Measurements from ENCODE around the gene RPS14.

The RPS14 gene

DNA sequence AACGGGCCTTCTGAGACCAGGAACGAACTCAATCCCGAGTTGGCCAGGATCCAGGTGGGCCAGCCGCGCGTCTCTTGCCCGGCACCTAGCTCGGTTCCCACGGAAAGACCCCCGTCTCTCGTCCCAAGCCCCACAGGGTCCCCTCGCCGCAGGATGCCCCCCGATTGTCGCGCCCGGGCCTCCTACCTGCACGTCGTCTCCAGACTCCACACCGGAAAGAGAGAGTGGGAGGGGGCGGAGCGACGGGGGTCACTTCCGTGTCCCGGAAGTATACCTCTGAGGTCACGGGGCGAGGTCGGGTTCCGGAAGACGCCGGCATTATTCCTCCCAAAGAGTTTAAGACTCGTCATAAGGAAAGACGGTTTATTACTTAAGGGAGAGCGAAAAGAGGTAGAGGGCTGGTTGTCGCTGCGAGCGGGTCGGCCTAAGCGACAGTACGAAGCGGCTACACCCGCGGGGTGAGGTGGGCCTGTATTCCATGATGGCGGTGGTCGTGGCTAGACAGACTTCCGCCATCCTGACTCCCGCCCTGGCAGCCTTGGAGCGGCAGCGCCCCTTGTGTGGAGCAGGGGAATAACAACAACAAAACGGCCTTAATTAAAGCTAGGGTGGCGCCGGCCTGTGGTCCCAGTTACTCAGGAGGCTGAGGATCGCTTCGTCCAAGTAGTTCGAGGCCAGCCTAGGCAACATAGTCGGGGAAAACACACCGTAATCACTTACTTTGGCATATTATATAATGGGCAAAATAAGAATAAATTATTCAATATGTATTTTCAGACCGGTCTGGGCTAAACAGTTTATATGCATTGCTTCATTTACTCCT, at the start of gene RPS14:
Gene RPS14 (minus strand): TSS at position 223 of the 823 bp plus-strand sequence. CDS start 2,006 bp downstream, outside the sequence.
- DNase-seq, result peak; percentile 89

DNA sequence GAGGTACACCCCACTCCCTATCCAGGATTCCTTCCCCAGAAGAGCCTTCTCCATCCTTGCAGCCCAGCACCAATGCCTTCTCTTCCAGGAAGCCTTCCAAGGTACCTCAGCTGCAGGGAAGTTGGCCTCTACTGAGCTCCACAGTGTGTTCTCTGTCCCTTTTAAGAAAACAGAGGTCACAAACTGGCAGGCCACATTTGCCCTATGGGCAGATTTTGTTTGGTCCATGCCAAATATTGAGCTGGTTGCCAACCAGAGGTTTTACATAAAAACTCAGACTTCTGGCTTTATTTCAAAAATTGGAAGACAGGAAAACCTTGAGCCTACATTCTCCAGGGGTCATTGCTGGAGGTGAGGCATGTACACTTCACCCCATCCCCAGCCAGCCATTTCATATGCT, 49.4 kb upstream of the RPS14 start:
- DNase-seq, result no peak

DNA sequence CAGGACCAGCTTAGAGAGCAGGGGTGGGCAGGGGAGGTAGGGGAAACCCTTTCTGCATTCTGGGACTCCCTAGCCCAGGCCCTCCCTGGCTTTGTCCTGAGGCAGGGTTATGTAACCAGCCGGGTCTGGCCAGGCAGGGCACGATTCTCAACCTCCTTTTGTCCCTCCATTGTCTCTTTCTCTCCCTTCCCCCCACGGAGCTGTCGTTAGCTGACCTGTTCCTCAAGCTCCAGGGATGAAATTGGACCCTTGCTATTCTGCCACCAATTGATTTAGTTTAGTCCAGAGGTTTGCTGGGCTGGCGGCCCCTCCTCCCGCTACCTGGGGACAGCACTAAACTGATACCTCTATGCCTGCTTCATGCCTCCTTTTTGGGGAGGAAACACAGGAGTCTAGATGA, 49.0 kb upstream of the RPS14 start:
- DNase-seq, result no peak

DNA sequence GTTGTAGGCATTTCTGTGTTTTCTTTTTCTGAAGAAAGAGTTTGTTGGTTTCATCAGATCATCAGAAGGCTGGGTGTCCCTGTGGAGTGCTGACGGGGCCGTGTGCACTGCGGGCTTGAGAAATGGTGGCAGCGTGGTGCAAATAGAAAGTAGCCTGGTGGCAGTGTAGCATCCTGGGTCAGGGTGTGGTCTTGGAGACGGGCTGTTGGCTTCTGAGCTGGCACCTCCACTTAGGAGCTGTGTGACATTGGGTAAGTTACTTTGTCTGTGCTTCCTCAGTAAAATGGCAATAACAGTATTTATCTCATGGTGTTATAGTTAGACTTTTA, 48.4 kb upstream of the RPS14 start:
- DNase-seq, result no peak

DNA sequence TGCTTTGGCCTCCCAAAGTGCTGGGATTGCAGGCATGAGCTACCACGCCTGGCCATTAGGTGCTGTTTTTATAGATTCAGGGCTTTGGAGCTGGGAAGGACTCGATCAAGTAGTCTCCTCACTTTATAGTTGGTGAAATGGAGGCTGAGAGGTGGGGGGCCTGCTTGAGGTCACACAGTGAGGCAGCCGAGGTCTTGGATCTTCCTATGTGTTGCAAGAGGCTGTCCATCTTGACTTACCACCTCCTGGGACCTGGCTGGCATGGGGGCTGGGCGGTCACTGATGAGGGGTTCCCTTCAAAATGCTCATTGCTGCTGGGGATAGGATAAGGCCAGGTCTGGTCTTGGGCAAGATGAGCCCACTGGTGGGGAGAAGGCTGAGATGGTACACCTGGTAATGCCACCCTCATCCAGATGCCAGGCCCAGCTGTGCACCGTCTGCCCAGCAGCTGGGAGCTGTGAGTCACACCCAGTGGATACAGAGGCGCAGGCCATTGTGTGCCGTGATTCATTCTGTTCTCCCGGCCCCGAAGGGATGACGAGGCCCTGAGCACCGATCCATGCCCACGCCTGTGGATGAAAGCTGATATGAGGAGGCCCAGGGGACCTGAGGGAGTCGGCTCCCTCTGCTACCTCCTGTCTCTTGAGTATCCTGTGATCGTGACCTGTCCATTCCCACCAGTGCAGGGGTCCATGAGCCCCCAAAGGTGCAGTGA, 47.9 kb upstream of the RPS14 start:
- DNase-seq, result no peak

DNA sequence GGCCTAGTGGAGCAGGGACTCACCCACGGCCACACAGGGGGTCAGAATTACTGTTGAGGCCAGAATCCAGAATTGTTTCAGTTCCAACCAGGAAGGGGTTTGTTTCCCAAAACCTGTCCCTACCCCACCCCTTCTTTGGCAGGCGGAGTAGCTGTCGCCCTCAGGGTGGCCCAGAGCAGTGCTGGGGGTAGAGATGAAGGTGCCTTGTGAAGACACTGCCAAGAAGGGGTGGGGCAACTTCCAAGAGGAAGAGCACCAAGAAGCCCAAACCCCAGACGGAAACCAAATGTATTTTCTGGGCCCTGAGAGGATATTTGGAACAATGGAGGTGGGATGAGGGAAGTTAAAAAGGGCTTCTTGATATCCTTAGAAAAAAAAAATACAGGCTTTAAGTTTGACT, 47.0 kb upstream of the RPS14 start:
- no peak for DNase-seq

DNA sequence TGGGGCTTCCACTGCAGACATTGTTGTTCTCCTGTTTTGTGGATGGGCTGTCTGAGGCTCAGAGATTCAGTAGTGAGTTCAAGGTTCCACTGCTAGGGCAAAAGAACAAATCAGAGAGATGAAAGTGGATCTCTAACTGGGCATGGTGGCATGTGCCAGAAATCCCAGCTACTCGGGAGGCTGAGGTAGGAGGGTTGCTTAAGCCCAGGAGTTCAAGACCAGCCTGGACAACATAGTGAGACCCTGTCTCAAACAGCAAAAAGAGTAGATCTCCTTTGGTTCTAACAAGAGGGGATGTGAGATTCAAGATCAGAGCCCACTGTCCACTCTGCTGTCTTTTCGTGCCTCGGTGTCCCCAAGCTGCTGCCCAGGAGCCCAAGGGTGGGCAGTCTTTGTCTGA, 46.6 kb upstream of the RPS14 start:
- no peak for DNase-seq

DNA sequence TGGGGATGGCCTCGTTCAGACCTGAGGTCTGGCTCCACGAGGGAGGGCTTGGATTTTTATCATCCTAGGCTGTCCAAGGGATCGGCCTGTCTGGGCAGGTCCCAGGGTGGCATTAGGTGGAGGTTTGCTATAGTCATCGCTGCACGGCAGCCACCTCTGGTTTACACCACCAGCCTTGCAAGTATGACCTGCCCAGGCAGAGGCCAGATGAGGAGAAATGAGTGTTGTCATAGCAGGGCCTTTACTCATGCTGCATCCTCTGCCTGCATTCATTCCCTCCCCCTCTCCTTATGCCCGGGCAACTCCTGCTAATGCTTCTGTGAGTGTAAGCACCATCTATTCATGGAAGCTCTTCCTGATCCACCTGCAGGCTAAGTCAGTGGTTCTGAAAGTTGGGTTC, 43.1 kb upstream of the RPS14 start:
- DNase-seq, result no peak

DNA sequence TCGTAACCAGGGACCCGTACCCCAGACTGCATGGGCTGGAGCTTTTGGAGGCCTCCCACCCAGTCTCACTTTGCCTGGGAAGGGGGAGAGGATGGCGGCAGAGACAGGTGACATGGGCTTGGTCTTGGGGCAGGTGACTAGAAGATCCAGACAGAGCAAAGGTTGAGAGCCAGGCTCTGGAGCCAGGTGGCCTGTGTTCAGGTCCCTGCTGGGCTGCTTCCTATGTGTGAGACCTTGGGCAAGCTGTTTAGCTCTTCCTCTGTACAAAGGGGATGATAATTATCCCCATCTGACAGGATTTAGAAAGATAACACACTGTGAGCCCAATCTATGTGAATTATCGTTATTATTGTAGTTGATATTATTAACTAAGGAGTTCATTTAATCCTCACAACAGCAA, 42.3 kb upstream of the RPS14 start:
- no peak for DNase-seq

DNA sequence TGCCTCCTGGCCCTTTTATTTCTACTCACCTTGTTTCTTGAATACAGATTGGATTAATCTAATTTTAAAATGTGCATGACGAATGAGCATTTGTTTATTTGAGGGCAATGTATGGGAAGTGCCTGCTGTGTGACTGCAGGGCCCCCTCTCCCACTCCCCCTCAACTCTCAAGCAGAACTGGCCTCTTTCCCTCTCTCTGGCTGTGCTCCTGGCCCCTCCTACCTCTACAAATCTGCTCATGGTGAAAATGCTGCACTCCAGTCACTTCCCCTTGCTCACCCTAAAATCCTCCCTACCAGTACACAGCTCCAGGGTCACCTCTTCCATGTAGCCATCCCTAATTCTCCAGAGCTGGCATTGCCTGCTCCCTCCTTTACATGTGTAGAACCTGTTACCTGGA, 41.2 kb upstream of the RPS14 start:
- DNase-seq, result no peak

DNA sequence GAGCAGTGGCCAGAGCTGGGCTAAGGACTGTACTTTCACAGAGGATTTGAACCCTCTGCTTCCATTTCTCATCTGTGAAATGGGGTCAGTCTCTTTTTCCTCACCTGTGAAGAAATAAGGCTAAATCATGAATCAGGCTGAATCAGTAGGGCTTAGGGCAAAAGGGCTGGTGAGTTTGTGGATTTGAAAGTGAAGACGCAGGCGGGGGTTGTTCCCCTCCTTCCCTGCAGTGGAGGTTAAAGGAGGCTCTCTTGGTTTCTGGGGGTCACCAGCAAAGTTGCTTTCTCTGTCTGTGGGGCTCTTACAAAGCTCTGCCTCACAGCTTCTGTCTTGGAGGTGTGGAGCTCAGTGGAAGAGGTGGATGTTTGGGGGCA, 40.7 kb upstream of the RPS14 start:
- DNase-seq, result no peak

DNA sequence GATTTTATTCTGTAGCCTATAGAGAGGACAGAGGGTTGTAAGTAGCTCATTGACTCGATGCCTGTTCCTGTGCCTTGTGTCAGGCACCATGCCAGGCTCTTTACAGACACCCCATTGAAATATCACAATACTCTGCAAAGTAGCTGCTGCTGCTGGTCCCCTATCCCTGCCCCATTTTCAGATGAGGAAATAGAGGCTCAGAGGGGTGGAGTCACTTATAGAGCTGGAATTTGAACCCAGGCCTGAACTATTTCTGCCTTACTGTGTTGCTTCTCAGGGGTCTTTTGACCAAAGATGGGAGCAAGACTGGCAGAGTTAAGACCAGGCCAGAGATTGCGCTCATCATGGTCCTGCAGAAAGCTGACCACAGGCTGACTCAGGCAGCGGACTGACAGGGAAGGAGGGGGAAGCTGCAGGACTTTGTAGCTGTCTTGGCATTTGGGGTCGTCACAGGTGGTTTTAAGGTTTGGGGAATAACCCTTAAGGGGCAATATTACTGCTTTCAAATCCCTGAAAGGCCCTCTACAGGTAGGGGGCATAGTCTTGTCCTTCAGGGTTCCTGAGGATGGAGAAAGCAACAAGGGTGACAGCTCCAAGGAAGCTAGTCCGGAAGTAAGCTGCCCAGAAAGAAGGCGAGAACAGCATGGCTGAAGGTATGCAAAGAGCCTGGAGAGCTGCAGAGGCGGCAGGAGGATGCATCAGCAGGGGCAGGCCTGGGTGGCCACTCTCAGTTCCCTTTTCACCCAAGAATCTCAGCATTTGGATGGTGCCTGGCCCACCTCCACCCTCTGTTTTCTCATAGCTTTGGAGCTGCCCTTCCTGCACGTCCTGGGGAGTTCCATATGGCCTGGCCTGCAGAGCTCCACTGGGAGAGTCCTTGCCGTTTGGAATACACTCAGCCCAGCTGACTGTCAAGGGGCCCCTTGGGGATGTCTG, 40.1 kb upstream of the RPS14 start:
- DNase-seq, result no peak

DNA sequence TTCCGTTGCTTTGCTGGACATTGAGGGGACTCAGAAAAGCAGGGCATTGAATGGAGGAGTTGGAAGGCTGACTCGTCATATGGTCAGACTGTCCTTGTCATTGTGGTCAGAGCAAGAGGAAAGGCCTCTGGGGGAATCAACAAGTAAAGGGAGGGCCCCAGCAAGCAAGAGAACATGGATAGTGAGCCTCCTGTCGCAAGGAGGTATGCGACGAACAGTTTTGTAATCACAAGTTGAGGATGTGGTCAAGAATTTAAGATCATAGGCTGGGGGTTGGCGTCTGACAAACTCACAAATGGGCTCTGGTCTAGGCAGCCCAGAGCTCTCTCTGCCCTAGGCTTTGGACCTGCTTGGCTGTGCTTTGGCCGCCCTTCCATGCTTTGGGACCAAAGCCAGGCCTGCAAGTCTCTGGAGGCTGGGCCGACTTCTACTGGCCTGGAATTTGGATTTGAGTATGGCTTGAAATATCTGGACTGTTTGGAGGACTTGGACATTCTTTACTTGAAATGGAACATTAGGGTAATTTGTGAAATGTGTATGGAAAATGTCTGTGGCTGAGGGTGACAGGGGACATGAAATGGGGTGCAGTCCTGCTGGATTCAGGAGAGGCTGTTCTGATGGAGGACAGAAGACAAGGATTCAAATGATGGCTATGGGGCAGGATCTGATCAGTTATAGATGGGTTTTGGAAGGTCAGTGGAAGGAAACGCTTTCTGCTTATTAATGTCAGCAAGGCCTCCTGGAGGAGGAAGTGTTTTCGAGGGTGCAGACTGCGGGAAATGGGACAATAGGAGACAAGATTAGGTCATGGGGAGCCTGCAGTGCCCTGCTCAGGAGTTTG, 39.2 kb upstream of the RPS14 start:
- DNase-seq, result no peak

DNA sequence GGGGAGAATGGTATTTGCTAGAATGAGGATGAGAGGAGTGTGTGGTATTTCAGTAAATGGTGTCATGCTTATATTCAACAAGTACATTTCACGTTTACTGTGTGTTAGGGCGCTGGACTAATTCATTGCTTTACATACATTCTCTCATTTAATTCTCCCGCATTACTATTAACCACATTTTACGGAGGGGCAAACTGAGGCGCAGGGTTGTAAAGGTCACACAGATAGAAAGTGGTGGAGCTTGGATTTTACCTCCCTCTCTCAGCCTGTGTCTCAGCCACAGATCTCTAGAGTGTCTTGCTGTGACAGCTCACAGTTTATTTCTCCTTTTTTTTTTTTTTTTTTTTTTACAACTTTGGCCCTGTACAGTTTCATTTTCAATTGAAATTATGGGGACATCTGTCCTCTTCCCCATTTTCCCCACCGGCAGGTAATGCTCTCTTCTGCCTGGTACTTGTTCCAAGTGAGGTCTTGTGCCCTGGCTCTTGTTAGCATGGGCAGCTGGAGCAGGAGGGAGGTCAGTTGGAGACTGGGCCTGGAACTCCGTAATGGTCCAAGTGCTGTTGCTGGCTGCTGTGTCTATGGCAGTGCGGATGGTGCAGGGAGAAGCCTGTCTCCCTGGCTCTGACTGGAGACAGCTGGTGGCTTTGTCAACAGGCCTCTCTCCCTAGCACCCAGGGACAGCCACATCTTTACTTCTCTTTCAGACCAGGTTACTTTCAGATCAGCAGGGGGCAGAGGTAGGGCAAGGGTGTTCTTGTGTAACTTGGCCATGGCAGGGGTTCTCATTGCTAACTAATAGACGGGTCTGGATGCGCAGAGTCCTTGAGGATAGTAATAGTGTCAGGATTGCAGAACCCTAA, 37.9 kb upstream of the RPS14 start:
- peak; percentile 27 for DNase-seq

DNA sequence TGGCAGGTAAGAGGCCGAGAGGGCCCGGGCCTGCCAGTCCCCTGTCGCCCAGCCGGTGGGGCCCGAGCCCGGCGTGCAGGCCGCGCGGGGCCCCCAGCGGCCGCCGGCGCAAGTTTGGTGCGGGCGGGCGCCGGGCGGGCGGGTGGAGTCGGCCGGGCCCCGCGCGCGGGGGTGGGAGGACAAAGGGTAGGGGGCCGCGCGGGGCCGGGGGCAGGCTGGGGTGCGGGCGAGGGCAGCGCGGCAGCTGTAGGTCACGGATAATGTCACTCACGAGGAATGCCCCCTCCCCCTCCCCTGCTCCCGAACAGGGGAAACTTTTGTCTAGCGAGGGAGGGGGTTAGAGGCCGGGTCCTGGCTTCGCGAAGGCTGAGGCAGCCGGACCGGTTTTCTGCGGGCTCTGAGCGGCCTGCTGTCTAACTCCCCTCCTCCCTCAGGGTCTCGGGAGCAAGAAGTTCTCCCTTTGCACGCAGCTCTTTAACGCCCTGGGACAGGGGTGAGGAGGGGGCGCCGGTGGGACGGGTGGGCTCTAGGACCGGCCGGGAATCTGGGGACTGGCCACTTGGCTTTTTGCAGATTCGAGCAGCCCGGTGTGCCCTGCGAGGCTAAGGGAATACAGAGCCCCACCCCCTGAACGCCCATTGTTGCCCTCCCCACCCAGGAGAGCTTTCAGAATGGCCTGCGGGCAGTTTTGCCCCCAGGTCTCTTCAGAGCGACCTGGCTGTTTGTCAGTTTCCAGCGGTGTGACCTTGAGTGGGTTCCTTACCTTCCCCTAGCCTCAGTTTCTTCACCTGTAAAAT, 37.1 kb upstream of the RPS14 start:
- no peak for DNase-seq

DNA sequence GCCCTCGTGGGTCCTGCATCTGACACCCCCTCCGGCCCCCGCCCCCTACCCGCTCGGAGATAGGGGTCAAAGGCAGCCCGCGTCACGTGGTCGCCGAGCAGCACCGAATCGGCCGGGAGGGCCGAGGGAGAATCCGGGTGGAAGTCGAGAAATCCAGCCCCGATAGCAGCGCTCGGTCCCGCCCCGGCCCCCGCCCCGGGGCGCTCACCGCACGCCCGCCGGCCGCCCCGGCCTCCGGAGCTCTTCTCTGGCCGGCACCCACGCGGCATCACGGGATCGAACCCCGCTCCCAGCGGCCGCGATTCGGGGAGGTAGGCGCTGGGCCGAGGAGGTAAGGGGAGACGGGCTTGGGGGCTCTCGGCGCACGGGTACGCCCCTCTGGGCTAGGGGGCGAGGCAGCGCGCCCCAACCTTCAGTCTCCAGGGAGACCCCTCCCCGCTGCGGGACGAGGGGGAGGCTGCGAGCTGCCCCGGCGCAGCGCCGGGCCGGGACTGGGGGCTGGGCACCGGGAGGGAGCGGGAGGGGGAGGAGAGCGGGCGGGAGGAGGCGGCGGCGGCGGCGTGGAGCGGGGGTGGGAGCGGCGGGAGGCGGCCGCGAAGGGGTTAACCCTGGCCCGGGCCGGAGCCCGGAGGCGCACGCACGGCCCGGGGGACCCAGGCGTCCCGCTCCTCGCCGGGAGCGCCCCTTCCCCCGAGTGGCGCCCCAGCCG, 36.3 kb upstream of the RPS14 start:
- DNase-seq, result no peak

DNA sequence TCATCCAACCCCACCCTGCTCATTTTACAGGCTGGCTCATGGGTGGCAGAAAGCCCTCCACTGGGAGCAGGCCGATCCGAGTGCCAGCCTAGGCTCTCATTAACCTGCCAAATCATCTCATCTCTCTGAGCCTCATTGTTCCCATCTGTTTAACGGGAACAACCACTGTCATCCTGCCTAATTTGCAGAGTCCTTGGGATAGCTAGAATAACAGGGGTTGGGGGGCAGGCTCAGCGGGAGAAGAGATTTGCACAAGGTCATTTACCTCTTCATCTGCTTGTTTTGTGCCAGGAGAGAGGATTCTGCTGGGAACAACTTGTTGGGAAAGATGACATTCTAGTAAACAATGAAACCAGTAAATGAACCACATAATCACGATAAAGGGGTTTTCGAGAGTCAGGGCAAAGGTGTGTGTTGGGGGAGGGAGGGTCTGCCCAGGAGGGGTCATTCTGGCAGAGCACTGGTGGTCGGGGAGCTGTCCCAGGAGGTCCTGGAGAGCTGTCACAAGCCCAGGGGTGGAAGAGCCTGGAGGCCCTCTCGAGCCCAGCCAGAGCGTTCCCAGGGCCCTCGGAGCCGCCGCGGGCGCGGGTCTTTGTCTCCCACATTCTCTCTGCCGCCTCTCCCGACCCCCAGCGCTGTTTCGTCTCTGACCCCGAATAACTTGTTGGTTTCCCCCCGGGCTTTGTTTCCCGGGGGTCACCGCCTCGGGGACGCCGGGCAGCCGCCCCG, 35.6 kb upstream of the RPS14 start:
- no peak for DNase-seq

DNA sequence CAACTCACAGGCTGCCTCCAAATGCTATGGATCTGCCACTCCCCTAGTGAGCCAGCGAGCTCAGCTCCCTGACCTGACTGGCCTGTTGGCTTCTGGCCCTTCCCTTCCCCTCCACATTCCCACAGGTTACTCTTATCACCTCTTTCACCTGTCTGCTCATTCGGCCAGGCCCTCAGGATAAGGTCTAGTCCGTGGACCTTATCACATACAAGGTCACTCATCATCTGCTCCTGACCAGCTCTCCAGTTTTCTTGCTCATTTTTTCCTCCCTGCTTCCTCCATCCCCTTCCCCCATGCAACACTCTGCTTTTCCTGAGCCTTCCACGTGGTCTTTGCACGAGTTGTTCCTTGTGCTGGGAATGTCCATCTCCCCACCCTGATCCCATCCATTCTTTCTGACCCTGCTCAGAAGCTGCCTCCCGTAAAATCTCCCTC, 32.5 kb upstream of the RPS14 start:
- no peak for DNase-seq

DNA sequence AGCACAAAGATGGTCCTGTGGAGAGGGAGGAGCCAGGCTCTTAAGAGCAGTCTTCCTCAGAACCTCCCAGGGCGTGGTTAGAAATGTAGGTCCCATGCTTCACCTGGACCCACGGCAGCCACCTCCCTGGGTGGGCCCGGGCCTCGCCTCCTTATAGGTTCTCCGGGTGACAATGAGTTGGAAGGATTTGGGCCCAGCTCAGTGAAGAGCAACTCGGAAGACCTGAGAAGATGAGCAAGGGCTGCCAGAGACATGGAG, 32.1 kb upstream of the RPS14 start:
- DNase-seq, result no peak

DNA sequence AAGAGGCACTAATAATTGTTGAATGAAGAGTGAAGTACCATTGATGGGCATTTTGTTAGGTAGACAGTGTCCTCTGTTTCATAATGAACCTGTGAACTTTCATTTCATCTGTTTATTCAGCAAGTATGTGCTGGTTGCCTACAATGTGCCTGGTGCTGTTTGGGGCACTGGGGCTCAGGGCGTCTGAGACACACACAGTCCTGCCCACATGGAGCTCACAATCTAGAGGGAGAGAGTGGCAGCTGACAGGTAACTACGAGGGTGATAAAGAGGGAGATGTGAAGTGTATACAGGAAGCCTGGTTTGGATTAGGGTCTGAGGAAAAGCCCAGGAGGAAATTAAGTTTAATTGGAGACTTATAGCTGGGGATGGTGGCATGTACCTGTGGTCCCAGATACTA, 29.9 kb upstream of the RPS14 start:
- no peak for DNase-seq

Data from NCI-H446 treated with DMSO at 0.1 percent for 48 hours (cell line).